HL-60 (cell line): ENCODE data around the gene TNK2.

ENCODE experiments used
- DNase-seq, 2 experiments: peaks; one replicate each; pipeline ENCODE4 v3.0.0-alpha.2; 2010 to 2020; ENCODE audit warnings: low read depth in 1 of 2, low spot score in 1 of 2
- H3K27ac ChIP-seq: fragments of 250-450 bp; sonication (Bioruptor Pico); replicated peaks from 2 replicates; pipeline ENCODE4 v1.5.1; 2020; ENCODE audit warnings: mild to moderate bottlenecking, moderate library complexity
- H3K27me3 ChIP-seq: fragments of 250-450 bp; sonication (Bioruptor Pico); 2 replicates; pipeline ENCODE4 v1.5.1; 2021; ENCODE audit warnings: mild to moderate bottlenecking, moderate library complexity; ENCODE audit not compliant: insufficient read depth, poor library complexity, severe bottlenecking
- H3K4me3 ChIP-seq: replicated peaks from 2 replicates; pipeline ENCODE4 v1.5.1; 2011; ENCODE audit warnings: mild to moderate bottlenecking, control low read depth, low read length; ENCODE audit not compliant: insufficient read depth
- CTCF ChIP-seq: IDR thresholded peaks from one replicate; pipeline ENCODE4 v1.5.1; 2011; ENCODE audit warnings: low read length, control low read depth, inconsistent platforms; ENCODE audit not compliant: insufficient read depth
- GABPA ChIP-seq: IDR thresholded peaks from 2 replicates; pipeline ENCODE4 v1.6.1; 2012; ENCODE audit warnings: low read depth
- POLR2AphosphoS5 ChIP-seq: IDR thresholded peaks from 2 replicates; pipeline ENCODE4 v1.6.1; 2012; ENCODE audit warnings: low read depth
- REST ChIP-seq: IDR thresholded peaks from 2 replicates; pipeline ENCODE4 v1.6.1; 2012; ENCODE audit warnings: low read depth; ENCODE audit not compliant: insufficient replicate concordance
- SPI1 ChIP-seq: IDR thresholded peaks from 2 replicates; pipeline ENCODE4 v1.6.1; 2012; ENCODE audit warnings: low read depth, mild to moderate bottlenecking, borderline replicate concordance

Gene TNK2

DNA sequence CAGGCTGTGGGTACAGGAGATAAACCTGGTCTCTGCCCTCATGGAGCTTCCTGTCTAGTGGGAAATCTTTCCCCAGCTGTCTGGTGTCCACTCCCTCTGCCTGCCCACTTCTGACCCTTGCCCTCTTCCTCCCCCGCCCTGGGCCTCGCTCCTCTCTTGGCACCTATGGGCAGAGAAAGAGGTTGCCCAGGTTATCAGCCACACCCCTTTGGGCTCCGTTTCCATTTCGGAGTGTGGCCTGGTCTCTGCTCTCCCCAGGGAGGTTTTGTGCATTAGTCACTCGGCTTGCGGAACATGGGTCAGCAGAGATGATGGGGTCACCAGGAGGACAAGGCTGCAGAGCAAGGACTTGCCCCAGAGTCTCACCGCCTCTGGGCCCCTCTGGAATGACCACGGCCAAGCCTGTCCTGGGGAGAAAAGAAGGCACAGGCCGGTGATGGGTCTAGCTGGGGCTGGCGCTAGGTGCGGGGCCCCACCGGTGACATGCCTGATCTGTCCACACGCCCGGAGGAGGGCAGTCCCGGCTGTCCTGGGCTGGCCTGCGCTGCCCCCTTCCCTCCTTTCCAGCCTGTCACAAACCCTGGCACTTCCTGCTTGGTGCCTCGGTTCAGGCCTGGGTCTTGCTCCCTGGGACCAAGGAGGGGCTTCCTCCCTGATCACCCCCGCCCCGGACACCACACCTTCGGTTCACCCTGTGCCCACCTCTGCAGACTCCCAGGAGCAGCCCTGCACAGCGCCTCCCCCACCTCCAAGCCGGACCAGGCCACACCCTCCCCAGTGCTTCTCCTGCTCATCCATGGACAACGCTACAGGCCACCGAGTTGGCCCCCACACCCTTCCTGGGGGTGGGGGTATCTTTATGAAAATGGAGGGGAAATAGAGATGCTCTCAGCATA, 61.0 kb downstream of the TNK2 start:
- no peak for TF ChIP-seq SPI1
- no peak for TF ChIP-seq GABPA
- TF ChIP-seq REST, result no peak
- TF ChIP-seq CTCF, result no peak
- no peak for TF ChIP-seq POLR2AphosphoS5
- no peak overlapping the region for H3K27ac ChIP-seq
- no peaks in the 10 kb centered on the region for H3K27me3 ChIP-seq
- H3K4me3 ChIP-seq, result no peak overlapping the region
- DNase-seq, result no peak

DNA sequence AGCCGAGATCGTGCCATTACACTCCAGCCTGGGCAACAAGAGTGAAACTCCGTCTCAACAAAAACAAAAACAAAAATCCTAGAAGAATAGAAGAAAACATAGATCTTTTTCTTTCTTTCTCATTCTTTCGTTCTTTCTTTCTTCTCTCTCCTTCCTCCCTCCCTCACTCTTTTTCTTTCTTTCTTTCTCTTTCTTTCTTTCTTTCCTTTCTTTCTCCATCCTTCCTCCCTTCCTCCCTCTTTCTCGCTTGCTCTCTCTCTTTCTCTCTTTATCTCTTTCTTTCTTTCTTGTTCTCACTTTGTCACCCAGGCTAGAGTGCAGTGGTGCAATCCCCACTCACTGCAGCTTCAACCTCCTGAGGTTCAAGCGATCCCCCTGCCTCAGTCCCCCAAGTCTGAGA, 62.9 kb downstream of the TNK2 start:
- Histone ChIP-seq H3K27ac (no peak overlapping the region), H3K27me3 (no peaks in the 10 kb centered on the region), H3K4me3 (no peak overlapping the region)
- no peak for TF ChIP-seq GABPA
- TF ChIP-seq POLR2AphosphoS5, result no peak
- TF ChIP-seq CTCF, result no peak
- TF ChIP-seq REST, result no peak
- no peak for TF ChIP-seq SPI1
- no peak for DNase-seq

DNA sequence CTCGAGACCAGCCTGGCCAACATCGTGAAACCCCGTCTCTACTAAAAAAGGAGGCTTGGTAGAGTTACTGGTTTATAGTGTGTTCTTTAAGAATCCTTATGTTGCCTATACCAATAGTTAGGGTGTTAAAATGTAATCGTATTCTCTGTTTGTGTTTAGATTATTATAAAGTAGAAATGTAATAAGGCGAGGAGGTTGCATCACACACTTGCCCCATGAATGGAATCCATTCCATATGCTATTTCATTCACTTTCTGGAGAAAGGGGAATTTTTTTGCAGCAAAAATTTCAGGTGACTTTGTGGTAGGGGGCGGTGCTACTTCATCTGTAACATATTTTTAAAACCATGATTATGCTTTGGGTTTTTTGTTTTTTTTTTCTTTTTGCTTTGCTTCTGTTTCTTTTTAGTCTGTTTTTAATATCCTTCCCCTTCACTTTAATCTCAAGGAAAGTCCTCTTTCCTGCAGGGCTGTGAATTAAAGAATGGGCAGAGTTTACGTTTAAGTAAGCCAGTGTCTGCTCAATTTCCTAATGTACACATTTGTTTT, 63.6 kb downstream of the TNK2 start:
- DNase-seq, result no peak
- Histone ChIP-seq H3K4me3 (no peak overlapping the region), H3K27ac (no peak overlapping the region), H3K27me3 (no peaks in the 10 kb centered on the region)
- TF ChIP-seq REST (no peak), POLR2AphosphoS5 (no peak), SPI1 (no peak), GABPA (no peak), CTCF (no peak)
